ENCODE results near the gene ST8SIA6. TPM values are rescaled to one million over a fixed set of nuclear protein-coding genes. Genes with fewer than 3 reads are reported as not detected.

ST8SIA6 gene
- total and polyA plus RNA-seq, 9 of the 15 experiments (the other 6 are each of a cell fraction or from before 2014, with no cell fraction given) = 0.69 to 6.7 (median 5.0) TPM

DNA sequence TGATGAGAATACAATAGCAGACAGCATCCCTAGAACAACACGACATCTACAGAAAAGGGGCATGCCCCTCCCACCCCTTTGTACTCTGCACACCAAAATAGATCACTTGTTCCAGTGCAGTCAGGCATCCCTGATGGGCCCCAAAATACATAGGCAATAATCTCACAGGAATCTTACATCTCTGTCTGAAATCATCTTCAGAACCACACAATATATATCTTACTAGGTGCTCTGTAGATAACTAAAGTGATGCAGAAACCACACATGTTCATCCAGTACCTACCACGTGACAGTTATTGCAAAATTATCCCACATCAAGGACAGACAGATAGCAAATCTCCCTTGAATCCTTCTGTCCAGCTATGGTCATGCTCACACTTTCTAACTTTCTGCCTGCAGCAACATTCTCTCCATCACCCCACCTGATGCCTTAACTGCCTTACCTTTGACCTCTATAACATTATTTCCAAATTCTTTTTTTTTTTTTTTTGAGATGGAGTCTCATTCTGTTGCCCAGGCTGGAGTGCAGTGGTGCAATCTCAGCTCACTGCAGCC, 30.7 kb downstream of the ST8SIA6 start (continued):
- TF ChIP-seq, protein P1, sequence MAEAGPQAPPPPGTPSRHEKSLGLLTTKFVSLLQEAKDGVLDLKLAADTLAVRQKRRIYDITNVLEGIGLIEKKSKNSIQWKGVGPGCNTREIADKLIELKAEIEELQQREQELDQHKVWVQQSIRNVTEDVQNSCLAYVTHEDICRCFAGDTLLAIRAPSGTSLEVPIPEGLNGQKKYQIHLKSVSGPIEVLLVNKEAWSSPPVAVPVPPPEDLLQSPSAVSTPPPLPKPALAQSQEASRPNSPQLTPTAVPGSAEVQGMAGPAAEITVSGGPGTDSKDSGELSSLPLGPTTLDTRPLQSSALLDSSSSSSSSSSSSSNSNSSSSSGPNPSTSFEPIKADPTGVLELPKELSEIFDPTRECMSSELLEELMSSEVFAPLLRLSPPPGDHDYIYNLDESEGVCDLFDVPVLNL (CRISPR knock-in tag; IDR thresholded peaks at IDR 0.05; ENCODE audit: low read depth) = no peak
- TF ChIP-seq TSHZ1 (CRISPR knock-in tag; IDR thresholded peaks at IDR 0.05) (no peak), PHB (CRISPR knock-in tag; IDR thresholded peaks at IDR 0.05) (no peak)

- TF ChIP-seq PHF20 (IDR thresholded peaks at IDR 0.05; ENCODE audit: partially characterized antibody) = no peak
- TF ChIP-seq ZNF764 (CRISPR knock-in tag; IDR thresholded peaks at IDR 0.05; ENCODE audit: low read depth) = no peak
- TF ChIP-seq ILK (tag; IDR thresholded peaks at IDR 0.05; ENCODE audit: borderline replicate concordance, low read depth) = no peak
- TF ChIP-seq FOXA1 (IDR thresholded peaks at IDR 0.05; ENCODE audit: borderline replicate concordance) = no peak
- no peak for TF ChIP-seq FOXK2 (conservative IDR thresholded peaks at IDR 0.05 in 1 of 2, IDR thresholded peaks at IDR 0.05 in 1 of 2; ENCODE audit: low read depth in 2 of 2)
- TF ChIP-seq FOXM1 (IDR thresholded peaks at IDR 0.05; ENCODE audit: low read depth) = no peak
- TF ChIP-seq FOXM1 (CRISPR knock-in tag; IDR thresholded peaks at IDR 0.05; ENCODE audit: low read depth) = no peak
- TF ChIP-seq GATA2 (CRISPR knock-in tag; IDR thresholded peaks at IDR 0.05) = no peak
- TF ChIP-seq NFXL1 (CRISPR knock-in tag; IDR thresholded peaks at IDR 0.05) = no peak
- TF ChIP-seq ZFP36 (IDR thresholded peaks at IDR 0.05; ENCODE audit: low read depth, low read length, partially characterized antibody) = no peak
- no peak for TF ChIP-seq HMG20A (CRISPR knock-in tag; conservative IDR thresholded peaks at IDR 0.05)
- no peak for TF ChIP-seq ZNF165 (CRISPR knock-in tag; IDR thresholded peaks at IDR 0.05; ENCODE audit: borderline replicate concordance)
- Histone ChIP-seq H2AFZ (ENCODE audit: low read depth, low read length) (no peak overlapping the region), H3K4me3 (no peak overlapping the region), H3K9ac (ENCODE audit: insufficient read depth in 1 of 2, low read depth in 2 of 2, low read length in 2 of 2) (no peak overlapping the region), H3K4me2 (ENCODE audit: insufficient read depth, low read length) (no peak overlapping the region), H3K9me1 (ENCODE audit: control insufficient read depth, insufficient read depth, low read length) (no peaks in the 10 kb centered on the region), H3K36me3 (ENCODE audit: control insufficient read depth, insufficient read depth, low read length) (peaks cover 3% of the 10 kb centered on the region; the same call in 2 of the 3 replicates), H3K27ac (ENCODE audit: extremely low read depth, low read depth, low read length) (no peak overlapping the region), H4K20me1 (replicated peaks; ENCODE audit: control insufficient read depth, insufficient read depth, low read length) (no peaks in the 10 kb centered on the region), H3K4me1 (replicated peaks in 1 of 2; ENCODE audit: control insufficient read depth in 2 of 2, insufficient read depth in 2 of 2, low read length in 2 of 2) (peaks cover 29 to 53% of the 10 kb centered on the region in 2 experiments), H3K9me3 (replicated peaks; ENCODE audit: control insufficient read depth, insufficient read depth, low read depth, low read length) (no peaks in the 10 kb centered on the region), H3K27me3 (ENCODE audit: control insufficient read depth in 2 of 2, insufficient read depth in 2 of 2, low read length in 2 of 2) (no peaks in the 10 kb centered on the region), H3K79me2 (ENCODE audit: control insufficient read depth, insufficient read depth, low read length) (peaks cover 15% of the 10 kb centered on the region; the same call in 1 of the 3 replicates)
- in situ Hi-C loops (cut with MboI) (no loop called here), intact Hi-C loops (cut with micrococcal nuclease) (no loop called here)
- ChIA-PET POLR2A (no interaction called here), CTCF (ENCODE audit: low intra/inter-chr PET ratio) (no interaction called here)
- BruUV-seq (replicated peaks) = no TSS peak
- ATAC-seq (no peak), DNase-seq (ENCODE audit: extremely low read depth in 1 of 4, low spot score in 3 of 4) (no peak), FAIRE-seq (no peak)
- WGBS (ENCODE audit: insufficient coverage, low coverage, missing lambda C conversion rate) = 94% methylated on average over 5 of the region's 5 CpGs
Observed at GRCh38 chr10:17422931-17423330, 31.5 kb downstream of the ST8SIA6 start.

Measured in K562 (cell line).